Hindlimb muscle (tissue), 1 donor: Measurements from ENCODE around the gene MPPED1. TPM values are rescaled to one million over a fixed set of nuclear protein-coding genes. Genes with fewer than 3 reads are reported as not detected.

Experiments
- DNase-seq: peaks from one replicate; pipeline ENCODE4 v3.0.0-alpha.2; 2013
- polyA plus RNA-seq: library from polyadenylated mRNA; unstranded; fragments of 120-200 nt; gene quantifications from one replicate; pipeline ENCODE4 v1.2.1, GENCODE V29; 2013; ENCODE audit not compliant: insufficient read length

Gene MPPED1
- polyA plus RNA-seq, 1 donor = 0.32 TPM

- no peak for DNase-seq
Observed at GRCh38 chr22:43502306-43502874, 90.6 kb downstream of the MPPED1 start.

GRCh38 chr22:43504068-43504467, 92.3 kb downstream of the MPPED1 start:
- no peak for DNase-seq

GRCh38 chr22:43504666-43505261, 93.0 kb downstream of the MPPED1 start:
- DNase-seq = no peak

GRCh38 chr22:43505423-43505822, 93.6 kb downstream of the MPPED1 start:
- DNase-seq = no peak

- DNase-seq = no peak
Observed at GRCh38 chr22:43505896-43506295, 94.1 kb downstream of the MPPED1 start.

- DNase-seq = no peak
Observed at GRCh38 chr22:43506487-43506886, 94.7 kb downstream of the MPPED1 start.

GRCh38 chr22:43507235-43507634, 95.4 kb downstream of the MPPED1 start:
- DNase-seq = no peak

GRCh38 chr22:43508489-43508888, 96.7 kb downstream of the MPPED1 start:
- DNase-seq = no peak

- DNase-seq = no peak
Observed at GRCh38 chr22:43509337-43509736, 97.5 kb downstream of the MPPED1 start.

- no peak for DNase-seq
Observed at GRCh38 chr22:43510281-43511070, 98.7 kb downstream of the MPPED1 start.

GRCh38 chr22:43511276-43511910, 99.6 kb downstream of the MPPED1 start:
- no peak for DNase-seq

GRCh38 chr22:43512279-43512678, 100.5 kb downstream of the MPPED1 start:
- DNase-seq = no peak

- DNase-seq = no peak
Observed at GRCh38 chr22:43514476-43515157, 102.8 kb downstream of the MPPED1 start.

- DNase-seq = no peak
Observed at GRCh38 chr22:43515411-43515810, 103.6 kb downstream of the MPPED1 start.

- DNase-seq = no peak
Observed at GRCh38 chr22:43515902-43516301, 104.1 kb downstream of the MPPED1 start.

- DNase-seq = no peak
Observed at GRCh38 chr22:43516386-43516785, 104.6 kb downstream of the MPPED1 start.

- no peak for DNase-seq
Observed at GRCh38 chr22:43516996-43517635, 105.3 kb downstream of the MPPED1 start.

- DNase-seq = no peak
Observed at GRCh38 chr22:43520632-43521039, 108.8 kb downstream of the MPPED1 start.

GRCh38 chr22:43521716-43522115, 109.9 kb downstream of the MPPED1 start:
- no peak for DNase-seq

GRCh38 chr22:43526117-43526655, 114.4 kb downstream of the MPPED1 start:
- DNase-seq = no peak

- DNase-seq = no peak
Observed at GRCh38 chr22:43526946-43527345, 115.1 kb downstream of the MPPED1 start.
